ENCODE data around the gene DNASE1L1.

Gene DNASE1L1

DNA sequence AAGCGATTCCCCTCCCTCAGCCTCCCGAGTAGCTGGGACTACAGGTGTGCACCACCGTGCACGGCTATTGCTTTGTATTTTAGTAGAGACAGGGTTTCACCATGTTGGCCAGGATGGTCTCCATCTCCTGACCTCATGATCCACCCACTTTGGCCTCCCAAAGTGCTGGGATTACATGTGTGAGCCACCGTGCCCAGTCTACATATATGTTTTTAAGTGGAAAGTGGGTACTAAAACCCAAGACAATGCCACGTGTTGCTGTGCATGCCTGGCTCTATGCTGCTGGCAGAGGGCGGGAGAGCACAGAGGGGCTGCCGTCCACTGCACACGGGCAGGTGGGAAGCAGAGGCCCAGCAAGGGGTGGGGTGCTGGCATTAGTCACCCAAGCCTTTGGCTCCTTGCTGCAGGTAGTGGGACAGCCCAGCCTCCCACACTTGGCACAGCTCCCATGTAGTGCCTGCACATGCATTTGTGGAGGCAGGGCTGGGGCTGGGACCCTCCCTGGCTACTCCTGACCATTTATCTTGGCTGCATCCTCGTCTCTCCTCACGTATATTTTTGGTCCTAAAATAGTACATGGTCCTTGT lies 26.5 kb downstream of the DNASE1L1 start:
- no peak overlapping the region for H3K4me3 ChIP-seq (ENCODE audit: low read depth, low read length)
- TF ChIP-seq, protein P1, sequence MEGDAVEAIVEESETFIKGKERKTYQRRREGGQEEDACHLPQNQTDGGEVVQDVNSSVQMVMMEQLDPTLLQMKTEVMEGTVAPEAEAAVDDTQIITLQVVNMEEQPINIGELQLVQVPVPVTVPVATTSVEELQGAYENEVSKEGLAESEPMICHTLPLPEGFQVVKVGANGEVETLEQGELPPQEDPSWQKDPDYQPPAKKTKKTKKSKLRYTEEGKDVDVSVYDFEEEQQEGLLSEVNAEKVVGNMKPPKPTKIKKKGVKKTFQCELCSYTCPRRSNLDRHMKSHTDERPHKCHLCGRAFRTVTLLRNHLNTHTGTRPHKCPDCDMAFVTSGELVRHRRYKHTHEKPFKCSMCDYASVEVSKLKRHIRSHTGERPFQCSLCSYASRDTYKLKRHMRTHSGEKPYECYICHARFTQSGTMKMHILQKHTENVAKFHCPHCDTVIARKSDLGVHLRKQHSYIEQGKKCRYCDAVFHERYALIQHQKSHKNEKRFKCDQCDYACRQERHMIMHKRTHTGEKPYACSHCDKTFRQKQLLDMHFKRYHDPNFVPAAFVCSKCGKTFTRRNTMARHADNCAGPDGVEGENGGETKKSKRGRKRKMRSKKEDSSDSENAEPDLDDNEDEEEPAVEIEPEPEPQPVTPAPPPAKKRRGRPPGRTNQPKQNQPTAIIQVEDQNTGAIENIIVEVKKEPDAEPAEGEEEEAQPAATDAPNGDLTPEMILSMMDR (IDR thresholded peaks at IDR 0.05; ENCODE audit: low read depth, low read length): no peak

DNA sequence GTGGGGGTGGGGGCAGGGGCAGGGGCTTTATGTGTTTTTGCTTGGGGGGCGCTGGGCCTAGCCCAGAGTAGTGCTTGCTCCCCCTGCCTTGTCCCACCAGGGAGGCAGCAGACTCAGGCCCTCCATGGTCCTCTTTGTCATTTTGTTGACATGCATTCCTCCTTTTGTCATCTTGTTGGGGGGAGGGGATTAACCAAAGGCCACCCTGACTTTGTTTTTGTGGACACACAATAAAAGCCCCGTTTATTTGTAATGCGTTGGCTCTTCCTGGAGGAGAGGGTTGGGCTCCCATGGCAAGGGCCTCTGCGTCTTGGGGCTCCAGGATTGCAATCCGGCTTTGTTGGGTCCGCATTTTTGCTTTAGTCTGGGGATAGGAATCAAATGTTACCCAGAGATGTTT lies 27.8 kb downstream of the DNASE1L1 start:
- TF ChIP-seq, protein P1 (IDR thresholded peaks at IDR 0.05; ENCODE audit: low read depth, low read length): no peak
- no peak overlapping the region for H3K4me3 ChIP-seq (ENCODE audit: low read depth, low read length)

DNA sequence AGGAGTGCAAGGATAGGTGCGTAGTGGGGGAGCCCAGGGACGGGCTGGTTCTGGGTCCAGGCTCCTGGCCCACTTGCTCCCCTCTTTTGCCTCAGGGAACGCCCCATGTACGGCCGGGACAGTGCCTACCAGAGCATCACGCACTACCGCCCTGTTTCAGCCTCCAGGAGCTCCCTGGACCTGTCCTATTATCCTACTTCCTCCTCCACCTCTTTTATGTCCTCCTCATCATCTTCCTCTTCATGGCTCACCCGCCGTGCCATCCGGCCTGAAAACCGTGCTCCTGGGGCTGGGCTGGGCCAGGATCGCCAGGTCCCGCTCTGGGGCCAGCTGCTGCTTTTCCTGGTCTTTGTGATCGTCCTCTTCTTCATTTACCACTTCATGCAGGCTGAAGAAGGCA lies 28.3 kb downstream of the DNASE1L1 start:
- peak overlapping the region; percentile 74 for H3K4me3 ChIP-seq (ENCODE audit: low read depth, low read length)
- TF ChIP-seq, protein P1 (IDR thresholded peaks at IDR 0.05; ENCODE audit: low read depth, low read length): no peak

DNA sequence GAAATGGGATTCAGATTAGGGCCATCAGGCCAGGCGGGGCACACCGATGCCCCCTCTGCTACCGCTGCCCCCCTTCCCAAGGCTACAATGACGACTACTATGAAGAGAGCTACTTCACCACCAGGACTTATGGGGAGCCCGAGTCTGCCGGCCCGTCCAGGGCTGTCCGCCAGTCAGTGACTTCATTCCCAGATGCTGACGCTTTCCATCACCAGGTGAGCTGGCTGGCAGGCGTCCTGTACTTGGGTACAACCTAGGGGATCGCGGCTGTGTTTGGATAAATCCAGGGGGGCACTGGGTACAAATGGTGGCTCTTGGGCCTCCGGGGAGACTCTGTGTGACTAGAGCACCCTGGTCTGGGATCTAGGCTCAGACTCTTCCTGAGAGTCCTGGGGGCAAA lies 28.9 kb downstream of the DNASE1L1 start:
- H3K4me3 ChIP-seq (ENCODE audit: low read depth, low read length): peak overlapping the region; percentile 74
- TF ChIP-seq, protein P1 (IDR thresholded peaks at IDR 0.05; ENCODE audit: low read depth, low read length): no peak

DNA sequence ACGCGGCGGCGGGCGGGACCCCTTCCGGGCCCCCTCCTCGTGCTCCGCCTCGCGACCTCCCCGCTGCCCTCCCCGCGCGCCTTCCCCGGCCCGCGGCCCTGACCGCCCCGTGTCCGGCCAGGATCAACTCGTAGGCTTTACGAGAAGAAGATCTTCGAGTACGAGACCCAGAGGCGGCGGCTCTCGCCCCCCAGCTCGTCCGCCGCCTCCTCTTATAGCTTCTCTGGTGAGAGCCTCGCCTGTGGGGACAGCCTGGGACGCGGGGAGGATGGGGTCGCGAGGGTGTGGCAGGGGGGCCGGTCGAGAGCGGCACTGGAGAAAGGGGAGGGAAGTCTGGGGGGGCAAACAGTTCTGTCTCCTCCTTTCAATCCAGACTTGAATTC lies 29.5 kb downstream of the DNASE1L1 start:
- TF ChIP-seq, protein P1 (IDR thresholded peaks at IDR 0.05; ENCODE audit: low read depth, low read length): no peak
- peak overlapping the region; percentile 74 for H3K4me3 ChIP-seq (ENCODE audit: low read depth, low read length)

DNA sequence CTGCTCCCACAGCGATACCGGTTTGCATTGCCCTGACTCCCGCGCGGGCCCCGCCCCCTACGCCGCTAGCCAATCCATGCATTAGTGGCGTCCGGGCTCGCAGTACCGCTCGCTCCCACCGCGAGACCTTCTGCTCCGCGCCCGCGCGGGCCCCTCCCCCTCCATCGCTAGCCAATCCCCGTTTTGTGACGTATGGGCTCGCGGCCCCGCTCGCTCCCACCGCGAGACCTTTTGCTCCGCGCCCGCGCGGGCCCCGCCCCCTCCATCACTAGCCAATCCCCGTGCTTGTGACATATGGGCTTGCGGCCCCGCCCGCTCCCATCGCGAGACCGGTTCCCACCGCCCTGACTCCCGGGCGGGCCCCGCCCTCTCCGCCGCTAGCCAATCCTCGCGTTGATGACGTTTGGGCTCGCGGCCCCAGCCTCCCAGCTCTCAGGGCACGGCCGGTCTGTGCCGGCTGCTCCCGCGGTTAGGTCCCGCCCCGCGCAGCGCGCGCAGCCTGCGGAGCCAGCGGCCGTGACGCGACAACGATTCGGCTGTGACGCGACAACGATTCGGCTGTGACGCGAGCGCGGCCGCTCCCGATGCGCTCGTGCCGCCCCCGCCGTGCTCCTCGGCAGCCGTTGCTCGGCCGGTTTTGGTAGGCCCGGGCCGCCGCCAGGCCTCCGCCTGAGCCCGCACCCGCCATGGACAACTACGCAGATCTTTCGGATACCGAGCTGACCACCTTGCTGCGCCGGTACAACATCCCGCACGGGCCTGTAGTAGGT lies 30.1 kb downstream of the DNASE1L1 start, which contains the start of gene EMD:
Gene EMD, plus strand, starts transcription at position 497 of the 770 bp plus-strand sequence. Its CDS starts 190 bp downstream, at position 687.
- TF ChIP-seq, protein P1 (IDR thresholded peaks at IDR 0.05; ENCODE audit: low read depth, low read length): no peak
- H3K4me3 ChIP-seq (ENCODE audit: low read depth, low read length): peak within 1 kb of the TSS; percentile 74

All from WI38 (cell line).